GM12878 (cell line): ENCODE data around the gene CSMD2. TPM values are rescaled to one million over a fixed set of nuclear protein-coding genes. Genes with fewer than 3 reads are reported as not detected.

ENCODE experiments used
- ATAC-seq: fragments of 200-7000 bp; cut with Tn5 transposase; 3 replicates; pipeline ENCODE4 v1.9.1; 2020; ENCODE audit warnings: mild to moderate bottlenecking, moderate library complexity
- BruUV-seq: library from RNA; stranded (reverse); fragments of 400-500 nt; replicated peaks from 2 replicates; lab custom pipeline; 2021; lab: Mats Ljungman, UMichigan
- CTCF ChIA-PET: fragments of 300-600 bp; sonication (Branson Sonifier 250); formaldehyde crosslinking; extraction: SDS; loops from one replicate; lab custom pipeline; 2021; ENCODE audit warnings: inconsistent platforms; lab: Yijun Ruan, JAX
- POLR2A ChIA-PET: fragments of 350-600 bp; formaldehyde crosslinking; extraction: SDS; loops from one replicate; lab custom pipeline; 2021; ENCODE audit warnings: inconsistent platforms; lab: Charles Lee
- RAD21 ChIA-PET: fragments of 300-600 bp; sonication (Branson Sonifier 250); formaldehyde crosslinking; loops from one replicate; lab custom pipeline; 2023; ENCODE audit warnings: antibody characterized with exemption; ENCODE audit not compliant: unreplicated experiment; lab: Charles Lee
- SMC1A ChIA-PET: fragments of 300-600 bp; sonication (Branson Sonifier 250); formaldehyde crosslinking; loops from one replicate; lab custom pipeline; 2023; ENCODE audit not compliant: unreplicated experiment, uncharacterized antibody; lab: Charles Lee
- DNase-seq: peaks from one replicate; pipeline ENCODE4 v3.0.0-alpha.2; 2011; ENCODE audit warnings: low read depth, low spot score
- FAIRE-seq: peaks from 3 replicates; lab custom pipeline; 2011; peaks lifted over from hg19 to GRCh38; lab: Jason Lieb, UNC
- H2AFZ ChIP-seq: 2 replicates; pipeline ENCODE4 v1.6.0; 2011; ENCODE audit warnings: low read depth, low read length, control low read depth; ENCODE audit not compliant: control insufficient read depth
- H3K27ac ChIP-seq: 2 replicates; pipeline ENCODE4 v1.5.1; 2011; ENCODE audit warnings: control low read depth; ENCODE audit not compliant: control insufficient read depth, insufficient read depth
- H3K27me3 ChIP-seq, 2 experiments: replicated peaks in 1 of 2; 2 replicates each; pipeline versions ENCODE4 v1.6.0 to v1.6.1; 2011; ENCODE audit warnings: low read length in 1 of 2; ENCODE audit not compliant: control insufficient read depth in 2 of 2, insufficient read depth in 2 of 2
- H3K36me3 ChIP-seq, 2 experiments: 2 replicates each; pipeline ENCODE4 v1.5.1; 2011; ENCODE audit warnings: low read length in 1 of 2; ENCODE audit not compliant: control insufficient read depth in 2 of 2, insufficient read depth in 2 of 2
- H3K4me1 ChIP-seq: 2 replicates; pipeline ENCODE4 v1.6.1; 2011; ENCODE audit warnings: mild to moderate bottlenecking, low read length, moderate library complexity, mixed read lengths; ENCODE audit not compliant: control insufficient read depth, insufficient read depth
- H3K4me2 ChIP-seq: 2 replicates; pipeline ENCODE4 v1.6.0; 2011; ENCODE audit warnings: control low read depth; ENCODE audit not compliant: control insufficient read depth, insufficient read depth
- H3K4me3 ChIP-seq: fragments of 200-600 bp; sonication (generic); 2 replicates; pipeline ENCODE4 v1.5.1; 2016
- H3K79me2 ChIP-seq: 2 replicates; pipeline ENCODE4 v1.6.0; 2011; ENCODE audit warnings: low read length; ENCODE audit not compliant: control insufficient read depth, insufficient read depth
- H3K9ac ChIP-seq: 2 replicates; pipeline ENCODE4 v1.8.0; 2011; ENCODE audit warnings: low read length, control low read depth, mixed read lengths; ENCODE audit not compliant: control insufficient read depth, insufficient read depth
- H3K9me3 ChIP-seq: replicated peaks from 3 replicates; pipeline ENCODE4 v1.5.1; 2011; ENCODE audit warnings: mild to moderate bottlenecking, low read length; ENCODE audit not compliant: control insufficient read depth, insufficient read depth
- H4K20me1 ChIP-seq: 2 replicates; pipeline ENCODE4 v1.6.0; 2011; ENCODE audit not compliant: control insufficient read depth, insufficient read depth
- CBX5 ChIP-seq: sonication (generic); IDR thresholded peaks from 2 replicates; pipeline ENCODE4 v1.6.1; 2016; ENCODE audit warnings: low read depth, moderate library complexity, mild to moderate bottlenecking, inconsistent platforms
- E4F1 ChIP-seq: fragments of 450-650 bp; IDR thresholded peaks from 2 replicates; pipeline ENCODE4 v1.6.1; 2018; ENCODE audit warnings: borderline replicate concordance, mild to moderate bottlenecking; ENCODE audit not compliant: partially characterized antibody
- IKZF1 ChIP-seq: fragments of 450-650 bp; conservative IDR thresholded peaks from 2 replicates; pipeline ENCODE4 v1.6.1; 2017; ENCODE audit warnings: antibody characterized with exemption, mild to moderate bottlenecking
- IRF4 ChIP-seq: IDR thresholded peaks from 2 replicates; pipeline ENCODE4 v1.6.1; 2011; ENCODE audit warnings: low read depth, low read length
- SPI1 ChIP-seq: IDR thresholded peaks from 2 replicates; pipeline ENCODE4 v1.6.1; 2011; ENCODE audit warnings: low read depth, mild to moderate bottlenecking, low read length, moderate library complexity, borderline replicate concordance; ENCODE audit not compliant: insufficient read depth
- TARDBP ChIP-seq: IDR thresholded peaks from 2 replicates; pipeline ENCODE4 v1.6.1; 2016; ENCODE audit warnings: borderline replicate concordance
- WGBS: methylation state at CpG from one replicate; pipeline ENCODE4 v1.1.6; 2016; ENCODE audit warnings: low lambda C conversion rate; ENCODE audit not compliant: insufficient replicate concordance, insufficient coverage; ENCODE audit errors: missing lambda C conversion rate; 5-methylcytosine and 5-hydroxymethylcytosine counted together
- in situ Hi-C: fragments of 300-500 bp; cut with MboI; formaldehyde crosslinking; loops from 9 replicates; pipeline ENCODE4 v1.14.3; 2018; ENCODE audit warnings: mixed read lengths
- intact Hi-C: fragments of 100-400 bp; cut with micrococcal nuclease; formaldehyde crosslinking; loops from one replicate; pipeline ENCODE4 v1.14.2; 2022; ENCODE audit not compliant: unreplicated experiment
- polyA plus RNA-seq, 11 experiments: library from polyadenylated mRNA; depleted of rRNA in 4 of 11; unstranded in 6 of 11; stranded (reverse) in 5 of 11; fragments of >200 nt; fragmentation: Nextera tagmentation in 4 of 11; fragmentation: Illumina TruSeq in 1 of 11; extraction: Ambion mirVana in 4 of 11; extraction: Trizol in 1 of 11; gene quantifications; 1 replicate in 1 of 11; 2 replicates in 10 of 11; pipeline versions ENCODE4 v1.2.1 to v1.2.3, GENCODE V29; 2011 to 2016; ENCODE audit warnings: inconsistent platforms in 2 of 11, missing spikeins in 2 of 11, low read depth in 1 of 11
- total RNA-seq, 4 experiments: library from RNA; depleted of rRNA in 3 of 4; stranded (reverse); fragments of >200 nt in 3 of 4; fragmentation: Illumina TruSeq in 1 of 4; extraction: Trizol in 1 of 4; gene quantifications; 2 replicates each; pipeline versions ENCODE4 v1.2.1 to v1.2.3, GENCODE V29; 2013 to 2021

CSMD2 gene
- total and polyA plus RNA-seq, 10 of the 15 experiments (the other 5 are each of a cell fraction or from before 2014, with no cell fraction given), result under 0.01 TPM; not detected in 9

GRCh38 chr1:34126486-34126885 is 38.5 kb downstream of the CSMD2 start:
- in situ Hi-C loops (no loop called here), intact Hi-C loops (no loop called here)
- no peaks in the 10 kb centered on the region for H4K20me1 ChIP-seq
- WGBS, result 1% methylated on average over 6 of the region's 6 CpGs
- no peak overlapping the region for H3K9ac ChIP-seq
- no peaks in the 10 kb centered on the region for H3K36me3 ChIP-seq
- H3K27me3 ChIP-seq, result no peaks in the 10 kb centered on the region
- ChIA-PET RAD21 (no interaction called here), SMC1A (no interaction called here), CTCF (no interaction called here), POLR2A (no interaction called here)
- no peak overlapping the region for H3K27ac ChIP-seq
- FAIRE-seq, result no peak
- H3K4me1 ChIP-seq, result no peaks in the 10 kb centered on the region
- no TSS peak for BruUV-seq
- no peak for TF ChIP-seq CBX5
- no peak for TF ChIP-seq E4F1
- no peak for TF ChIP-seq TARDBP
- TF ChIP-seq IKZF1, result no peak
- no peak for TF ChIP-seq SPI1
- no peak for TF ChIP-seq IRF4
- H2AFZ ChIP-seq, result no peak overlapping the region
- no peaks in the 10 kb centered on the region for H3K9me3 ChIP-seq
- no peaks in the 10 kb centered on the region for H3K79me2 ChIP-seq
- no peak for DNase-seq
- H3K4me3 ChIP-seq, result no peak overlapping the region
- no peak overlapping the region for H3K4me2 ChIP-seq
- no peak for ATAC-seq
